H1 (cell line): ENCODE measurements around the gene SOX15. TPM values are rescaled to one million over a fixed set of nuclear protein-coding genes. Genes with fewer than 3 reads are reported as not detected.

Source experiments
- CTCF ChIA-PET: fragments of 300-600 bp; sonication (Branson Sonifier 250); formaldehyde crosslinking; loops from one replicate; lab custom pipeline; 2021; ENCODE audit not compliant: partially characterized antibody; lab: Charles Lee
- POLR2A ChIA-PET: fragments of 300-600 bp; sonication (Branson Sonifier 250); formaldehyde crosslinking; loops from one replicate; lab custom pipeline; 2021; ENCODE audit warnings: inconsistent platforms; ENCODE audit not compliant: partially characterized antibody; lab: Charles Lee
- DNase-seq, 2 experiments: peaks; one replicate each; pipeline versions ENCODE4 v3.0.0 to v3.0.0-alpha.2; 2010 to 2022; ENCODE audit warnings: low spot score in 2 of 2, low read depth in 1 of 2, mixed read lengths in 1 of 2
- FAIRE-seq: peaks from 2 replicates; lab custom pipeline; 2011; peaks lifted over from hg19 to GRCh38; lab: Jason Lieb, UNC
- H2AFZ ChIP-seq: 2 replicates; pipeline ENCODE4 v1.8.1; 2012; ENCODE audit warnings: low read length, inconsistent platforms
- H2AK5ac ChIP-seq: 2 replicates; pipeline ENCODE4 v1.6.1; 2013; ENCODE audit warnings: low read depth, low read length
- H2BK120ac ChIP-seq: replicated peaks from 2 replicates; pipeline ENCODE3; 2013; ENCODE audit warnings: low read depth, low read length, inconsistent platforms
- H2BK12ac ChIP-seq: 2 replicates; pipeline ENCODE4 v1.6.1; 2013; ENCODE audit warnings: low read depth, low read length
- H2BK15ac ChIP-seq: 2 replicates; pipeline ENCODE4 v1.6.1; 2013; ENCODE audit warnings: low read length
- H2BK20ac ChIP-seq: 2 replicates; pipeline ENCODE4 v1.6.1; 2013; ENCODE audit warnings: low read length
- H2BK5ac ChIP-seq: 2 replicates; pipeline ENCODE4 v1.6.1; 2013; ENCODE audit warnings: low read depth, low read length
- H3K14ac ChIP-seq: 2 replicates; pipeline ENCODE4 v1.6.1; 2013; ENCODE audit warnings: inconsistent platforms; ENCODE audit not compliant: insufficient read length
- H3K18ac ChIP-seq: 2 replicates; pipeline ENCODE4 v1.6.1; 2013; ENCODE audit warnings: low read length; ENCODE audit errors: extremely low read depth
- H3K23ac ChIP-seq: 2 replicates; pipeline ENCODE4 v1.6.1; 2013; ENCODE audit warnings: inconsistent platforms; ENCODE audit not compliant: insufficient read length
- H3K23me2 ChIP-seq: 2 replicates; pipeline ENCODE4 v1.6.1; 2013; ENCODE audit warnings: low read depth, low read length
- H3K27ac ChIP-seq: 2 replicates; pipeline ENCODE4 v1.6.1; 2011; ENCODE audit warnings: low read depth, low read length, inconsistent platforms
- H3K27me3 ChIP-seq, 4 experiments: replicated peaks in 1 of 4; 1 replicate in 1 of 4; 2 replicates in 3 of 4; pipeline versions ENCODE4 v1.6.1 to v1.8.1; 2011 to 2013; ENCODE audit warnings: low read length in 3 of 4, mild to moderate bottlenecking in 3 of 4, inconsistent platforms in 2 of 4, mixed read lengths in 2 of 4, moderate library complexity in 1 of 4; ENCODE audit not compliant: control insufficient read depth in 3 of 4, insufficient read depth in 3 of 4; ENCODE audit errors: extremely low read depth in 1 of 4
- H3K36me3 ChIP-seq, 4 experiments: 2 replicates each; pipeline versions ENCODE4 v1.6.1 to v1.8.1; 2011 to 2013; ENCODE audit warnings: mild to moderate bottlenecking in 4 of 4, low read length in 3 of 4, moderate library complexity in 2 of 4, control low read depth in 1 of 4, inconsistent platforms in 1 of 4; ENCODE audit not compliant: insufficient read depth in 4 of 4, control insufficient read depth in 2 of 4
- H3K4ac ChIP-seq: replicated peaks from 2 replicates; pipeline ENCODE3; 2013; ENCODE audit warnings: low read length, low read depth, mixed read lengths, inconsistent platforms; ENCODE audit not compliant: insufficient read length
- H3K4me1 ChIP-seq, 4 experiments: replicated peaks in 1 of 4; 1 replicate in 1 of 4; 2 replicates in 3 of 4; pipeline versions ENCODE4 v1.6.1 to v1.8.1; 2011 to 2013; ENCODE audit warnings: low read length in 3 of 4, inconsistent platforms in 2 of 4, mixed read lengths in 1 of 4; ENCODE audit not compliant: insufficient read depth in 4 of 4, control insufficient read depth in 3 of 4
- H3K4me2 ChIP-seq, 2 experiments: 2 replicates each; pipeline versions ENCODE4 v1.6.1 to v1.8.1; 2011 to 2013; ENCODE audit warnings: low read depth in 2 of 2, low read length in 2 of 2, control low read depth in 1 of 2, inconsistent platforms in 1 of 2, mild to moderate bottlenecking in 1 of 2; ENCODE audit not compliant: insufficient read depth in 1 of 2
- H3K4me3 ChIP-seq, 4 experiments: fragments of 200-600, 300-600 bp in 1 of 4; sonication (generic), shearing (Covaris generic), sonication (Bioruptor Twin) in 1 of 4; 2 replicates each; pipeline versions ENCODE4 v1.5.1 to v1.8.1; 2011 to 2016; ENCODE audit warnings: low read length in 4 of 4, low read depth in 3 of 4, control low read depth in 2 of 4, inconsistent platforms in 2 of 4, mild to moderate bottlenecking in 2 of 4, mixed read lengths in 1 of 4, moderate library complexity in 1 of 4; ENCODE audit not compliant: insufficient read depth in 2 of 4; ENCODE audit errors: extremely low read depth in 1 of 4
- H3K56ac ChIP-seq: replicated peaks from 2 replicates; pipeline ENCODE3; 2013; ENCODE audit warnings: low read depth, mild to moderate bottlenecking, mixed read lengths, low read length, inconsistent platforms; ENCODE audit not compliant: insufficient read length
- H3K79me1 ChIP-seq: 2 replicates; pipeline ENCODE4 v1.6.1; 2013; ENCODE audit warnings: low read depth, low read length, control low read depth
- H3K79me2 ChIP-seq, 2 experiments: 2 replicates each; pipeline versions ENCODE4 v1.6.1 to v1.8.1; 2012 to 2013; ENCODE audit warnings: low read length in 2 of 2, mild to moderate bottlenecking in 2 of 2, inconsistent platforms in 1 of 2; ENCODE audit not compliant: insufficient read depth in 2 of 2, control insufficient read depth in 1 of 2
- H3K9ac ChIP-seq, 4 experiments: replicated peaks in 1 of 4; 1 replicate in 1 of 4; 2 replicates in 3 of 4; pipeline versions ENCODE4 v1.6.1 to v1.8.1; 2011 to 2013; ENCODE audit warnings: low read depth in 3 of 4, low read length in 3 of 4, control low read depth in 2 of 4, mild to moderate bottlenecking in 2 of 4, moderate library complexity in 2 of 4, inconsistent platforms in 1 of 4; ENCODE audit errors: extremely low read depth in 1 of 4
- H3K9me3 ChIP-seq, 2 experiments: 2 replicates each; pipeline versions ENCODE4 v1.6.1 to v1.8.1; 2012 to 2013; ENCODE audit warnings: mild to moderate bottlenecking in 2 of 2, moderate library complexity in 2 of 2, control low read depth in 1 of 2, inconsistent platforms in 1 of 2, low read depth in 1 of 2, low read length in 1 of 2, mixed read lengths in 1 of 2; ENCODE audit not compliant: insufficient read depth in 2 of 2
- H4K20me1 ChIP-seq, 2 experiments: replicated peaks in 1 of 2; 2 replicates each; pipeline versions ENCODE3 to v1.8.1; 2011 to 2013; ENCODE audit warnings: inconsistent platforms in 2 of 2, low read length in 2 of 2, mild to moderate bottlenecking in 1 of 2; ENCODE audit not compliant: insufficient read depth in 2 of 2, control insufficient read depth in 1 of 2
- H4K5ac ChIP-seq: 2 replicates; pipeline ENCODE4 v1.6.1; 2013; ENCODE audit warnings: low read length, low read depth, mixed read lengths, inconsistent platforms; ENCODE audit not compliant: insufficient read length
- H4K8ac ChIP-seq: 2 replicates; pipeline ENCODE4 v1.8.0; 2013; ENCODE audit warnings: mild to moderate bottlenecking, moderate library complexity, low read length, inconsistent platforms; ENCODE audit not compliant: insufficient read depth; ENCODE audit errors: extremely low read depth
- H4K91ac ChIP-seq: replicated peaks from 2 replicates; pipeline ENCODE3; 2013; ENCODE audit warnings: low read length, mixed read lengths, inconsistent platforms; ENCODE audit not compliant: insufficient read length
- ASH2L ChIP-seq: fragments of 200-600, 300-600 bp; sonication (generic); IDR thresholded peaks from one replicate; pipeline ENCODE4 v1.7.1; 2017; ENCODE audit warnings: low read length
- BCL11A ChIP-seq, 2 experiments: IDR thresholded peaks; one replicate each; pipeline ENCODE4 v1.6.1; 2011; ENCODE audit warnings: low read depth in 2 of 2, low read length in 2 of 2, mild to moderate bottlenecking in 2 of 2
- CBX5 ChIP-seq: fragments of 300-800, 300-1000 bp; sonication (generic); IDR thresholded peaks from 2 replicates; pipeline ENCODE4 v1.7.1; 2016; ENCODE audit warnings: antibody characterized with exemption, low read length, low read depth
- CBX8 ChIP-seq: fragments of 300-800, 300-1000 bp; sonication (generic); IDR thresholded peaks from 2 replicates; pipeline ENCODE4 v1.7.1; 2016; ENCODE audit warnings: low read depth, low read length, borderline replicate concordance
- CHD2 ChIP-seq: IDR thresholded peaks from 2 replicates; pipeline ENCODE4 v1.6.1; 2012; ENCODE audit warnings: low read length, improper control_type of control experiment
- GABPA ChIP-seq: IDR thresholded peaks from 2 replicates; pipeline ENCODE4 v1.6.1; 2011; ENCODE audit warnings: mild to moderate bottlenecking, low read length, moderate library complexity, borderline replicate concordance; ENCODE audit not compliant: insufficient read depth
- HDAC2 ChIP-seq, 2 experiments: fragments of 300-600 bp in 1 of 2; sonication (generic) in 1 of 2; IDR thresholded peaks; 2 replicates each; pipeline ENCODE4 v1.6.1; 2011 to 2012; ENCODE audit warnings: low read depth in 2 of 2, low read length in 2 of 2, mild to moderate bottlenecking in 2 of 2, moderate library complexity in 2 of 2, borderline replicate concordance in 1 of 2, inconsistent platforms in 1 of 2
- JUN ChIP-seq: IDR thresholded peaks from 2 replicates; pipeline ENCODE4 v1.6.1; 2011; ENCODE audit warnings: low read depth, mild to moderate bottlenecking, improper control_type of control experiment, low read length
- JUND ChIP-seq: IDR thresholded peaks from 2 replicates; pipeline ENCODE4 v1.6.1; 2011; ENCODE audit warnings: mild to moderate bottlenecking, improper control_type of control experiment, low read length
- MAFK ChIP-seq: IDR thresholded peaks from 2 replicates; pipeline ENCODE4 v1.6.1; 2012; ENCODE audit warnings: low read depth, mild to moderate bottlenecking, improper control_type of control experiment, low read length
- POLR2AphosphoS5 ChIP-seq: IDR thresholded peaks from 2 replicates; pipeline ENCODE4 v1.6.1; 2011; ENCODE audit warnings: low read depth, low read length
- SIRT6 ChIP-seq: IDR thresholded peaks from one replicate; pipeline ENCODE4 v1.7.1; 2012; ENCODE audit warnings: low read length, inconsistent platforms
- SP2 ChIP-seq: IDR thresholded peaks from 2 replicates; pipeline ENCODE4 v1.6.1; 2012; ENCODE audit warnings: mild to moderate bottlenecking, low read length, inconsistent platforms
- SRF ChIP-seq: IDR thresholded peaks from 2 replicates; pipeline ENCODE4 v1.6.1; 2011; ENCODE audit warnings: mild to moderate bottlenecking, low read depth, low read length, moderate library complexity
- TEAD4 ChIP-seq: IDR thresholded peaks from 2 replicates; pipeline ENCODE4 v1.6.1; 2012; ENCODE audit warnings: low read depth, low read length, inconsistent platforms, mixed read lengths
- YY1 ChIP-seq: IDR thresholded peaks from 2 replicates; pipeline ENCODE4 v1.6.1; 2011; ENCODE audit warnings: low read depth, mild to moderate bottlenecking, low read length
- WGBS, 2 experiments: shearing (Covaris generic) in 1 of 2; methylation state at CpG; one replicate each; pipeline versions ENCODE4 v1.1.6 to v1.1.7; 2013 to 2015; ENCODE audit warnings: low lambda C conversion rate in 2 of 2, mixed read lengths in 2 of 2, inconsistent platforms in 1 of 2, low coverage in 1 of 2, missing lambda C conversion rate in 1 of 2; ENCODE audit not compliant: insufficient replicate concordance in 2 of 2, insufficient coverage in 1 of 2, insufficient read length in 1 of 2; ENCODE audit errors: extremely low coverage in 1 of 2, missing lambda C conversion rate in 1 of 2; 5-methylcytosine and 5-hydroxymethylcytosine counted together
- polyA plus RNA-seq, 7 experiments: library from polyadenylated mRNA; depleted of rRNA in 3 of 7; stranded (reverse) in 5 of 7; unstranded in 2 of 7; fragments of >200 nt in 5 of 7; fragments of 200-250 nt in 2 of 7; gene quantifications; 1 replicate in 5 of 7; 2 replicates in 1 of 7; 4 replicates in 1 of 7; pipeline versions ENCODE4 v1.2.1 to v1.2.3, GENCODE V29; 2011 to 2013; ENCODE audit warnings: missing spikeins in 2 of 7, mixed read lengths in 2 of 7
- total RNA-seq: library from RNA; stranded (reverse); fragmentation: NEBNext Ultra II Directional; extraction: Animal tissue kit (Norgen Biotek cat#: 25700); gene quantifications from 2 replicates; pipeline ENCODE4 v1.2.1, GENCODE V29; 2021

Gene SOX15
- total and polyA plus RNA-seq, 2 of the 8 experiments (the other 6 are each of a cell fraction or from before 2014, with no cell fraction given), result 14.3 to 26.8 TPM

DNA sequence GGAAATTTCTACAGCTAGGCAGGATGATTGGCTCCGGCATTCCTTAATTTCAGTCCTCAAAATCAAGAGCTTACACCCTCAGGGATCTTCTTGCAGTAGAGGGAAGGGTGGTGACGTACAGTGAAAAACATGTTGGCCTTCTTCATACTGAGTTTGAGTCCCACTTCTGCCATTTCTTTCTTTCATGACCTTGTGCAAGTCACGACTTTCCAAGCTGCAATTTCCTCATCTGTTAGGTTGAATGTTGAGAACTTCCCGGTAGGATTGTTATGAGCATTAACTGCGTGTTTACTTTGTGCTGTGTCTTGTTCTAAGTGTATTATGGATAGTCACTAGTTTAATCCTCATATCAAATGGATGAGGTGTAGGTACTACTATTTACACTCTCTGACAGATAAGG is 20.3 kb downstream of the SOX15 start:
- WGBS, 2 experiments, result 96% methylated on average over 5 of the region's 5 CpGs; no CpG with 5 or more reads in 1 of the 2 experiments
- no peak overlapping the region for H3K27ac ChIP-seq
- no peak overlapping the region for H3K18ac ChIP-seq
- H3K4me2 ChIP-seq, result no peak overlapping the region
- H3K14ac ChIP-seq, result no peak overlapping the region
- H2BK12ac ChIP-seq, result no peak overlapping the region
- ChIA-PET CTCF (interaction anchor here (0.8 to 4.5 kb wide), 7 partner anchors 9 to 103 kb away, joined by 3 to 33 read pairs (median 4); partner anchors contain the start of genes SENP3 and SOX15), POLR2A (interaction anchor here (0.8 to 37.5 kb wide), 11 partner anchors 6 to 335 kb away, joined by 3 to 1144 read pairs (median 5); partner anchors contain the start of genes CD68, DVL2, MPDU1 and POLR2A)
- no peak overlapping the region for H4K91ac ChIP-seq
- H2BK20ac ChIP-seq, result no peak overlapping the region
- H2BK120ac ChIP-seq, result no peak overlapping the region
- peaks cover 1 to 5% (median 2%) of the 10 kb centered on the region in 4 experiments for H3K4me1 ChIP-seq
- no peak overlapping the region for H4K5ac ChIP-seq
- H2BK15ac ChIP-seq, result no peak overlapping the region
- peaks cover 4% of the 10 kb centered on the region for H3K23me2 ChIP-seq
- no peak overlapping the region for H3K9ac ChIP-seq
- H3K9me3 ChIP-seq, result no peaks in the 10 kb centered on the region
- H2AFZ ChIP-seq, result no peak overlapping the region
- no peaks in the 10 kb centered on the region for H3K27me3 ChIP-seq
- no peak for DNase-seq
- FAIRE-seq, result no peak
- no peak overlapping the region for H3K56ac ChIP-seq
- no peak overlapping the region for H2AK5ac ChIP-seq
- H3K4ac ChIP-seq, result no peak overlapping the region
- peaks cover 29 to 67% (median 51%) of the 10 kb centered on the region in 4 experiments for H3K36me3 ChIP-seq
- H4K8ac ChIP-seq, result no peak overlapping the region
- H3K79me2 ChIP-seq, result peaks cover 15 to 24% of the 10 kb centered on the region in 2 experiments
- H3K4me3 ChIP-seq, result no peak overlapping the region
- H4K20me1 ChIP-seq, result peaks cover 8 to 12% of the 10 kb centered on the region in 2 experiments
- no peak overlapping the region for H3K23ac ChIP-seq
- H2BK5ac ChIP-seq, result no peak overlapping the region
- peaks cover 5% of the 10 kb centered on the region for H3K79me1 ChIP-seq
- TF ChIP-seq CBX8 (no peak), CBX5 (no peak), SIRT6 (no peak), MAFK (no peak), SP2 (no peak), BCL11A (IDR thresholded peaks at IDR 0.05; ENCODE audit: low read depth in 2 of 2, low read length in 2 of 2) (no peak), HDAC2 (IDR thresholded peaks at IDR 0.05; ENCODE audit: borderline replicate concordance in 1 of 2, low read depth in 2 of 2, low read length in 2 of 2) (no peak), YY1 (no peak), SRF (no peak), TEAD4 (no peak), JUN (no peak), ASH2L (no peak), GABPA (no peak), CHD2 (no peak), JUND (no peak), POLR2AphosphoS5 (no peak)
